HG02678 (cell line): ENCODE data around the gene NLGN4Y.
A peak's percentile ranks its signal among the peaks of the same experiment; 100 is the strongest.

Source experiments
- ATAC-seq: cut with Tn5 transposase; IDR thresholded peaks from one replicate; pipeline ENCODE4 v1.9.1; 2021; ENCODE audit warnings: mild to moderate bottlenecking, moderate library complexity; ENCODE audit not compliant: unreplicated experiment

Gene NLGN4Y

DNA sequence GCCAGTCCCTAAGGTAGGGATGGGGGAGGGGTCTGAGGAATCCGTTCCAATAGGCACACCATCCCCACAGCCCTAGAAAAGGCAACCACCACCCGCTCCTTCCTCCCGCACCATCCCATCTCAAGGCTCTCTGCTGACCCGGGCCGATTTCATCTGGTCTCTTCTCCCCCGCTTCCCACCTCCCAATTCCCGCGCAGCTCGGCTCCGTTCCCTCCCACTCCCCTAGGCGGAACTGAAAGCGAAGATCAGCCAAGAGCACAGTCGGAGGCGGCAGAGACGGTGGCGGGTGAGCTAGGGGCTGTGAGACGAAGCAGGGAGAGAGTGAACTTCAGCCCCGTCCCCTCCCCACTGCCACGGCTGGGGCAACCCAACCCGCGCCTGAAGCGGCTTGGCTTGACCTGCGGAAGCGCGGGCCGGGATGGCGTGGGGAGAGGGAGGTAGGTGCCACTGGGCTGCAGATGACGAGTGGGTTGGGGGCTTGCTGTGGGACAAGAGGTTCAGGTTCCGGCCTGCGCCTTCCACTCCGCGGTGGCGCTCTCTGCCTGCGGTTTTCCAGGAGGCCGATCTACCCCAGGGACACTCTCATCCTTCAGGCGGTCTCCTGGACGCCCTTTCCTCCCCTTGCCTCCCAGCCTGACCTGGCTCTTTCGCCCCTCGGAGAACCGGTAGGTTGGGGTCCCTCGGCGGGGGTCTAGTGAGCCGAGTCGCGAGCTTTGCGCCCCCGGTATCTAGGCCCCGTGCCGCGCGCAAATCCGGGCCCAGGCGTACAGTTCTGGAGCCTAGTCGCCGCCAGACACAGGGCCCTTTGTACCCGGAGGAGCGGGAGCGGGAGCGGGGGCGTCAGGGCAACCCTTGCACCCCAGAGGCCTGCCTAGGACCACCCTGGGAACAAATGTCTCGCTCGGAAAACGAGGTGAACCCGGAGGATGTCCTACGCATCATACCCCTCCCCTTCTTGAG is at the start of gene NLGN4Y:
TSS of gene NLGN4Y (plus strand) at position 258 of the 960 bp plus-strand sequence. CDS start 97,591 bp downstream, outside the sequence.
- ATAC-seq, result peak; percentile 78

DNA sequence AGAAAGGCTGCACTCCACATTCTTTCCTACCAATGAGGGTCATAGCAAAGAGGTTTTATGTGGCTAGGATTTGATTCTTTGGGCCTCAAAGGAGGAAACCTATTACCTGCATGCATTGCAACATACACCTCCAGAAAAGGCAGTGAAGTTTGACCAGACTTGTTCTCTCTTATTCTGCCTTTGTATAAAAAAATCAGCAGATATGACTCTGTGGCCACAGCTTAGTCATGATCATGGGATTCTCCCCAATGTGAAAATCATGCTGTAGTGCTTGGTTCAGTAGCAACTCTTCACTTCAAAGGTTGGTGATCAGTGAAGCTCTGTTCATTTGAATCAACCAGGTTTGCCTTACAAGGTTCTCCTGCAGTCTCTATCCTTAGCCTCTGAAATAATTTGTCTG is 38.4 kb upstream of the NLGN4Y start:
- ATAC-seq, result no peak

DNA sequence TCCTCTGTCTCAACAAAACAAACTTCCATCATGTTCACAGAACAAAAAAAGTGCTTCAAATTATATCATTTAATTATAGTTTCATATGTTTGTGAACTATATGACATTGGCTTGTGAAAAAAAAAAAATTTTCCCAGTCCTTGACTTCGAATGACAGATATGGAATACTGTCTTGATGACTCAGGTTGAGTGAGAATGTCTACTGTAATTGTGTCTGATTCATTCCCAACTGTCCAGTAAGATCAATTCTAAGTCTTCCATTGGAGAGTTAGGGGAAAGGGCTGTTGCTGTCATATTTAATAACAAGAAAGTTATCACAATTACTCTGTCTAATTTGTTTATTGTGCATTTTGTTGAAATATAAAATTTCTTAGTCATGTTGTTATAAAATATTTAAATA is 34.1 kb upstream of the NLGN4Y start:
- ATAC-seq, result no peak

DNA sequence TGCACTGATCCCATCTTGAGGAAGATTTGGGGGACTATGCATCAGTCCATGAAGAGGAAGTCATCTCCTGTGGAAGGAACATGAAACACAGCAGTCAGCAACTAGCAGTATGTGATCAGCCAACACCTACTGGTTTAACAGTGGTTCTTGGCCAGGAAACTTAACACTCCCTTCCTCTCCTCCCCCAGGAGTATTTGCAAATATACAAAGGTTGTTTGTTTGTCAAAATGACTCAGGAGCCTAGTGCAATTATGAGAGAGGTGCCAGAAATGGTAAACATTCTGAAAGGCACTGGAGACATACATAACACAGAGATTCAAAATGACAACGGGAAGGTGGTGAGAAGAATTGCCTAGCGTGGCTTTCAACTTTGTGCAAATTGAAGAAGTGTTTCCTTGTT is 26.3 kb upstream of the NLGN4Y start:
- ATAC-seq, result no peak

DNA sequence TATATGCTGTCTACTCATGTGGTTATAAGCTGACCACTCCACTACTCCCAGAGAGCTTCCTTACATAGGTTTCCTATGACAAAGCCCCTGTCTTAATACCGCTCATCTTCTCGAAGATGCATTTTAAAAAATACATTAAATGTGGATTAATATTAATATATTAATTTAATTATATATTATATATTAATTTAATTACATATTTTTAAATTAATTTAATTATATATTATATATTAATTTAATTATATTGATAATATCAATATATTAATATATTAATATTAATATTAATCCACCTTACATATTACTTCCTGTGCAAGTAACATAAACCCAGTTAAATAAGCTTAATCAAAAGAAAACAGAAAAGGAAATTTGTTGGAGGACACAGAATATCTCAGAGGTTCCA is 19.7 kb upstream of the NLGN4Y start:
- no peak for ATAC-seq

DNA sequence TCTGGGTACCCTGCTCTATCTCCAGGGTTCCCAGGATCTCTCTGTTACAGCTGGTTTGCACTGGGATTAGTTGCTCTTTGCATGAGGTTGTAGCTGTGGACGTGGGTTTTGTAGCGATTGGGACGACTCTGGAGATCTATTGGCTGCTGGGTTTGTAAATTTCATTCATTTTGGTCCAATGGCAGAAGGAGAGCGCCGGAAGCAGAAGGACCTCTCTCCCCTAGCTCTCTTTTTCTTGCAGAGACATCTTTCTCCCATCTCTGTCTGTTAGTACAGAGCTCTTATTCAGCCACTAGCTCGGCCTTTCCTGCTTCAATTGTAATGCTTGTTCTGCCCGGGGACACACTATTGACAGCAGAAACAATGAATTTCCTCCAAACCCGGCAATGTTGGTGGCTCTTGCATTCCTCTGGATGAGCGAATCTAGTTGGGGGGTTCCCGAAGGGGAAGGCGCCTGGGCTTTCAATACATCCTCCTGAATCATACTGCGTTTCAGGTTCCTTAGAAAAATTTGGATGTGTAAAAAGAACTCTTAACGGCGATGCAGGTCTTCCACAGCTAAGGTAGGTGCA is 1.9 kb upstream of the NLGN4Y start:
- ATAC-seq, result no peak

DNA sequence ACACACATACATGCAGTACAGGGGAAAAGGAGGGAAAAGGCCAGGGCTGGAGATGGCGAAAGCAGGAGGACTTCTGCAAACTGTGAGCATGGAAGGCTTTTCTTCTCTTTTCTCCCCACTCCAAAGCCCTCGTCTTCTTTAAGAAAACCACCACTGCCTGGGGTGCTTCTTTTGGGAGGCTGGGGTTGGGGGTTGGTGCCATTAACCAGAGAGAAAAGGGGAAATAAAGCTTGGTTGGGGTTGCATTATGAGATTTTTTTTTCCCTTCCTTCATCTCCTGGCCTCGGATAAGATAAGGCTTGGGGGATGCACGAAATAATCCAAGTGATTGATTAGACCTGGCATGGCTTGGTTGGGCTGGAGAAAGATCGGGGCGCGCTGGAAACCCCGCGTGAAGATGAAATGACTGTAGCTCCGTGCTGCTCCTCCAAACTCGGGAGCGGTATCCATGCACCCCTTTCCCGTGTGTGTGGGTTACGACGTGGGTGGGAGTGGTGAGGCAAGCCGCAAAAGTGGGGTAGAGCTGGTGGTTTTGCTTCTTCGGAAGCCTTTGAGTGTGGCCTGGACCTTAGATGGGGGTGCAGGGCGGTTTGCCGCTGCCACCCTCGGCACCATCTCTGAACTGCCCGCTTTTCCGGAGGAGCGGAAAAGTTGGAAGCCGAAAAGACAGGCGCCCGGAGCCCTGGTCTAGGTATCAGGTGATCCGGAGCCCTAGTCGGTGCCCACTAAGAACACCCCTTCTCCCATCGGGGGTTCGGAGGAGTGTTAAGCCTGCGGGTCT is 648 bp upstream of the NLGN4Y start:
- peak; percentile 5 for ATAC-seq

DNA sequence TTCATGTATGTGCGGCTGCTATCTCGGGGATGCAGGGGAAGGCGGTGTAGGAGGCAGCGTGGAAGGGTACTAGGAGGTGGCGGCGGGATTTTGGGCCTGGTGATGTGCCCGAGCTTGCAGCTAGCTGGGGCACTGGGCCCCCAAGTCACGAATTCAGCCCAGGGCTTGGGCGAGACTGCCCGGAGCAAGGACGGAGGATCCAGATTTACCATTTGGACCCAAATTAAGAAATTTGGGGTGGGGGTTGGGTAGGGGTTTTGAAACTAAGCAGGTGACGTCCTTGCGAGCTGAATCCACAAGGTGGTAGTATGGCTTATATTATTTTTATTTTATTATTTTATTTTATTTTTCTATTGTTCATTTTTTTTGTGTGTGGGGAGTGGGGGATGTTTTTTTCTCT is 986 bp downstream of the NLGN4Y start:
- ATAC-seq, result no peak

DNA sequence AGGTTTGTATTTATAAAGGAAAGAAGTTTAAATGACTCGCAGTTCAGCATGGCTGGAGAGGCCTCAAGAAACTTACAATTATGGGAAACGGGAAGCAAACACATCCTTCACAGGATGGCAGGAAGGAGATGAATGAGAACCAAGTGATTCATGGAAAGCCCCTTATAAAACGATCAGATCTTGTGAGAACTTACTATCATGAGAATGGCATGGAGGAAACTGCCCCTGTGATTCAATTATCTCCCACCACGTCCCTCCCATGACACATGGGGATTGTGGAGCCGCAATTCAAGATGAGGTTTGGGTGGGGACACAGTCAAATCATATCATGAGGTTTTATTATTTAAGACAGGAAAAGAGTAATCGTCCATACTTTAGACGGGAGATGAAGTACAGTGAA is 4.0 kb downstream of the NLGN4Y start:
- ATAC-seq, result no peak

DNA sequence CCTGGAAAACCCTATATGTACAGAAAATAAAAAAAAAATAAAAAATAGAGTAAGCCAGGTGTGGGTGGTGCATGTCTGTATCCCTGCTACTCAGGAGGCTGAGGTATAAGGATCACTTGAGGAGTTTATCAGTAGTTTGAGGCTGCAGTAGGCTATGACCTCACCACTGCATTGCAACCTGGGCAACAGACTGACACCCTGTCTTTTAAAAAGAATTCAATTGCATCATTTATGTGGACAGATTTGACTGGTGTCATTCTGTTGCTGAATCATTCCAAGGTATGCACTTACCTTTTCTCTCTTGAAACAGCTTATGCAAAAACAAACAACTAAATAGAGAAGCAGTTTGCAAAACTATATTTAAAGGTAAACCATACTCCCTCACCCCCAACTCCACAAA is 12.4 kb downstream of the NLGN4Y start:
- ATAC-seq, result no peak

DNA sequence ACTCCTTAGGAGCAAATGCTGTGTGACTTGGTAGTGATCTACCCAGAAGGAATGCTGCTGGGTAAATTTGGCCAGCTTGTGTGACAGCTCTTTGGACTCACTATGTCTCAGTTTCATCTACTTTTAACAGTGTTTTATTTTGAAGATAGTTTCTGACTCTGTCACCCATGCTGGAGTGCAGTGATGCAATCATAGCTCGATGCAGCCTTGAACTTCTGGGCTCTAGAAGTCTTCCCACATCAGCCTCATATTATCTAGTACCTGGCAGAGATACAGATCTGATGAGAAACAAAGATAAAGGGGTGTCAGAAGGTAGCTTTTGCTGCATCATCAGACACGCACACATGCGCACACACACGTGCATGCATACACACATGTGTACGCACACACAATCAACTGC is 19.2 kb downstream of the NLGN4Y start:
- ATAC-seq, result no peak

DNA sequence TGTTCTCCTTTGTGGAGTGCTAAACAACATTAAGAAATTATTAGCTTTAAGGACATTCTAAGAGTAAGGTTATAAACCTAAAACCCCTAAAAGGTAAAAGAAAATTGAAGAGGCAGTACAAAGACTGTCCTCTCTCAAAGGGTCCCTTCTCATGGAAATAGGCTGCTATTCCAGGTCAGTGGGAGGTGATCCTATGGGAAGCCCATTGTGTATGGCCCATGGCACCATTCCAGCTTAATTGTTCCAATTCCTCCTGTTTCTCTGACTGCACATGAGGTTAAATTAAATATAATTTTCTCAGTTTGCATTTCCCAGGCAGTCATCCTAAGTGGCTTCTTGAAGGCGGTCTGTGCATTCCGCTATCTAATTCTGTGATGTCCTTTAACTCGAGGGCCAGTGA is 57.0 kb downstream of the NLGN4Y start:
- no peak for ATAC-seq

DNA sequence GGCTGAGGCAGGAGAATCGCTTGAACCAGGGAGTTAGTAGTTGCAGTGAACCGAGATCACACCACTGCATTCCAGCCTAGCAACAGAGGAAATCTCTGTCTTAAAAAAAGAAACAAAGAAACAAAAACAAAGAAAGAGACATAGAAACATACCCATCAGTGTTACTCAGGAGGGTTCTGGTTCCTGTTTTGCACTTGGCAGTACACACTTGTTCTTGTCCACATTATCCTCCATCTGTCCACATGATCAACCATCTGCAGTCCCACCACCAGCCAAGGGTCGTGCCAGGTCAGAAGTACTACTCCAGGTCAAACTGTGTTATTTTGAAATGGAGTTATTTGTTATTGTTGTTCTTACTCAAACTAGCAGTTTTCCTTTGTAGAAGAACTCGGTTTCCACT is 62.4 kb downstream of the NLGN4Y start:
- peak; percentile 51 for ATAC-seq

DNA sequence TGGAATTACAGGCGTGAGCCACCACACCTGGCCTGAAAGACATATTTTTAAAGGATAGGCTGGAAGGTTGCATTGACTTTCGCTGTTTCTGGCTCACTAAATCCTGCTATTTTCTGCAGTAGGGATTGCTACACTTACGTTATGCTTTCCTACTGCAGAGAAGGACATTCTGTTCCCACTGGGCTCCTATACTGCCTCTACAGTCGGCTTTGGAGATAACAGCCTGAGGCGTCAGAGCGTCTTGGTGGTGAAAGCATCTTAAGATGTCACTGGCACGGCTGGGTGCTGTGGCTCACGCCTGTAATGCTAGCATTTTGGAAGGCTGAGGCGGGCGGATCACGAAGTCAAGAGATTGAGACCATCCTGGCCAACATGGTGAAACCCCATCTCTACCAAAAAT is 77.0 kb downstream of the NLGN4Y start:
- no peak for ATAC-seq

DNA sequence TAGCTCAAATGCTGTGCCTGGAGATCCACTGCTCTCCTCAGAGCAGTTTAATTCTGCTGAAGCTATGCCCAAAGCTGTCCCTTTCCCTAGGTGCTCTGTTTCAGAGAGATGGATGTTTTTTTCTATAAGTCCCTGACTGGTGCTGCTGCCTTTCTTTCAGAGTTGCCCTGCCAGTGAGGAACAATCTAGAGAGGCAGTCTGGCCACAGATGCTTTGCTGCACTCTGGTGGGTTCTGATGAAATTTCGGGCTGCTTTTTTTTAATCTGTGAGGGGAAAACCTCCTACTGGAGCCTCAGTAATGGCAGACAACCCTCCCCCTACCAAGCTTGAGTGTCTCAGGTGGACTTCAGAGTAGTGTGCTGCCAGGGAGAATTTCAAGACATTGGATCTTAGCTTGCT is 93.3 kb downstream of the NLGN4Y start:
- no peak for ATAC-seq

DNA sequence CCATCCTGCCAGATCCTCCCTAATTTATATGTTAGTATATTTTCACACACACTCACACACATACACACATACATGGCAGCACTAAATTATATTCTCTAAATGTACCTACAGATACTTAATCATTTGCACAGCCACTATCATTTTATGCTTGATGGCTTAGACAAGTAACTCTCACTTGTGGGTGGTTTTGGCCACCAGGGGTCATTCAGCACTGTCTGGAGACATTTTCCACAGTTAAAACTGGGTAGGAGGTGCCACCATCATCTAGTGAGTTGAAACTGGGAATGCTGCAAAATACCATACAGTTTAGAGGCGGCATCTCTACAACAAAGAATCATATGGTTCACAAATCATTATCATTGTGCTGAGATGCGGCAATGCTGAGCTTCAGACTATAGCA is 94.2 kb downstream of the NLGN4Y start:
- ATAC-seq, result no peak

DNA sequence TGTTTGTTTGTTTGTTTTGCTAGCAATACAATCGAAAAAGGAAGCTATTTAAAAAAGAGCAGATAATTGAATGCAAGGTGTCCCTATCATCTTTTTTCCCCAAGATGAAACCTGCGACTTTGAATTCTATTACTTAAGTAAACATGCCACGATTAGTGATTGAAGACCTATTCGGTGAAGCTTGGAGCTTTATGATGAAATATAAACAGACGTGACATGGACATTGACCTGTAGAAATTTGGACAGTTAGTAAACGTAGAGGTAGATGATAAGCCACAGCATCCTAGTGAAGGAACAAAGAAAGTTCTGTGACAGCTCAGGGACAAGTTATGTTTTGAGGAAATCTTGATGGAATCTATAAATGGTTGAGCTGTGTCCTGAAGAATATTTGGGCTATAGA is 103.9 kb downstream of the NLGN4Y start:
- ATAC-seq, result no peak

DNA sequence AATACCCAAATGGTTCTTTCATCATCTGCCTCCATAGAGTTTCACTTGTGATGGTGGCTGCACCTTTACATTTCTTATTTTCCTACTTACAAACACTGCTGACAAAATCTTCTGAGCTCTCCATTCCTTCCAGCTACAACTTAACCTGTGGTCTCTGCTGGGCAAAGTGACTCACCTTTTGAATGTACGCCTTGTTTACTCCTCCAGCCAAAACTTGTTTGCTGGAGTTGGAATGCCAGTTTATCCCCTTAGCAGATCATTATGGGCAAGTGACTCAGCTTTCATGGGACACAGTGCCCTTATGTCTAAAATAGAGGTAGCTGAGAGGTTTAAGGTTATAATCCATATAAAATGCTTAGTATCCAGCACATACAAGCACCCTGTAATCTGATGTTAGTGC is 107.3 kb downstream of the NLGN4Y start:
- no peak for ATAC-seq

DNA sequence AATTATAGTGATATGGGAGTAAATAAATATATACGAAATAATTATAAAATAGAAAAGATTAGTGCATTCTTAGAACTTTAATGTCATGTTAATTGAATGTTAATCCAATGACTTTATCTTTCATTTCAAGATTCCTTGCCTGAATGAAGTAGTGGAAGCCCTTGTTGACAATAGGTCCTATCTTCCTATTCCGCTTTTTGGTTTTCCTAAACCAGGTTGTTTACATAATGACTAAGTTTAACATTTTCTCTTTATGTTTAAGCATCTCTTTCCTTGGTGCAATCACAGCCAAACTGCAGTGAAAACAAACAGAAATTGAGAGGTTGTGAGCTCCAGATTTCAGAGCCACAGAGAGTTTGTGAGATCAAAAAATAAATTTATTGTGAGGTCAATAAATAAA is 109.4 kb downstream of the NLGN4Y start:
- no peak for ATAC-seq

DNA sequence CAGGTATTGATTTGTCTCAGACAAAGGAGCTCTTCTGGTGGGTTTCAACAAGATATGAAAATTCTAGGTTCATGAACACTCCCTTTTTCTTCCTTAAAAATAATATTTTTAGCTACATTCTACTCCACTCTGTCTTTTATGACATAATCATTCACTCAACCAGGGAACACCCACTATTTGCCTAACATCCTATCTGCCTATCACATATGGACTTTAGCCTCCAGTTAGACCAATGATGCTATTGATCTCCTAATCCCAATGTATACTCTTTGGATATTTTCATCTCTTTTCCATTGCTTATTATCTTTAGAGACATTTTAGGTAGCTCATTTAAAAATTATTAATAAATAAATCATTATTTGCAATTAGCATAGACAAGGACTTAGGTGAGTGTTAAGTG is 110.6 kb downstream of the NLGN4Y start:
- ATAC-seq, result no peak

DNA sequence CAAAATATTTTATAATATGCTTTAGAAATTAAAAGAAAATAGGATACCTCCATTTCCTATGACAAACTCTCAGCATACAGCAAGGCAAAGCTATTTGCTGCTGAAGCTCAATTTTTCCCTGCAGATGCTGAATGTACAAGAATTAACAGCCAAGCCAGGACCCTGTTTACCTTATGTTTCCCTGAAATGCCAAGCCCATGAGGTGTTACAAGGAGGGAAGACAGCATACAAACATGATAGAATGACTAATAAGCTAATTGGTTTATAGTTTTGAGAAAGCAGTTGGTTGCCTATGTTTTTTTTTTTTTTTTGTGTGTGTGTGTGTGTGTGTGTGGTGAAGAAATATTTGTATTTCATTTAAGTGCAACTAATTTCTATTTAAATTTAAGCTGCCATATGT is 113.2 kb downstream of the NLGN4Y start:
- ATAC-seq, result no peak

DNA sequence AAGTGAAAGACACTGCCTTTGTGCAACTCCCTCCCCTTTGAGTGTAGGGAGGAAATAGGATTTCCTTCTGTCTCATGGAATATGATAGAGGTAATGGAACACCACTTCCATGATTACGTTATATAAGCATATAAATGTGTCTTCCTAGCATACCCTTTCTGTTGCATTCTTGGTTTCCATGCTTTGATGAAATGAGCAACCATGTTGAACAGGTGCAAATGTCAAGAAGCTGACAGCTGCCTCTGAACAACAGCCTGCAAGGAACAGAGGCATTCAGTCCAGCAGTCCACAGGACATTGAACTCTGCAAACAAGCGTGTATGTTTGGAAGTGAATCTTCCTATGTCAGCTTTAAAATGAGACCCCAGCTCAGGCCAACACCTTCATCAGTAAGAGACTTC is 117.5 kb downstream of the NLGN4Y start:
- ATAC-seq, result no peak
